ENCODE data around the gene R3HDM2.

GRCh38 chr12:57355734-57356133 is 75.1 kb downstream of the R3HDM2 start:
- TF ChIP-seq GATA3 (IDR thresholded peaks at IDR 0.05; ENCODE audit: low read depth, low read length) (no peak), GATA2 (IDR thresholded peaks at IDR 0.05; ENCODE audit: low read depth, low read length) (no peak)

Data from SH-SY5Y (cell line).